ENCODE measurements around the gene NSMCE1. TPM values are rescaled to one million over a fixed set of nuclear protein-coding genes. Genes with fewer than 3 reads are reported as not detected.
"Not testable (repeated sequence)": the region's sequence is repeated elsewhere in the genome, so short reads cannot be mapped to it uniquely, and the experiment has no call there.

Gene NSMCE1
- total RNA-seq, 2 donors from 2014 or later: 37.6 to 58.2 TPM

- Histone ChIP-seq H3K4me1 (peaks cover 11% of the 10 kb centered on the region), H3K4me3 (no peak overlapping the region), H3K27me3 (no peaks in the 10 kb centered on the region), H3K27ac (no peak overlapping the region), H3K9me3 (no peaks in the 10 kb centered on the region), H3K9ac (ENCODE audit: low read depth in 2 of 2, low read length in 2 of 2) (no peak overlapping the region), H3K36me3 (no peaks in the 10 kb centered on the region)
- intact Hi-C loops (cut with DNase I): no loop called here
- no peak for TF ChIP-seq CTCF (IDR thresholded peaks at IDR 0.05)
- no peak for DNase-seq
Observed at GRCh38 chr16:27209591-27209990, 59.0 kb downstream of the NSMCE1 start.

GRCh38 chr16:27208796-27209195, 59.8 kb downstream of the NSMCE1 start:
- no peak for TF ChIP-seq CTCF (IDR thresholded peaks at IDR 0.05)
- Histone ChIP-seq H3K4me3 (no peak overlapping the region), H3K9me3 (no peaks in the 10 kb centered on the region), H3K27me3 (no peaks in the 10 kb centered on the region), H3K9ac (ENCODE audit: low read depth in 2 of 2, low read length in 2 of 2) (no peak overlapping the region), H3K36me3 (no peaks in the 10 kb centered on the region), H3K27ac (peak overlapping the region; percentile 37), H3K4me1 (peaks cover 16% of the 10 kb centered on the region)
- DNase-seq: no peak
- intact Hi-C loops (cut with DNase I): no loop called here

- TF ChIP-seq CTCF (IDR thresholded peaks at IDR 0.05): no peak
- intact Hi-C loops (cut with DNase I): no loop called here
- no peaks in the 10 kb centered on the region for H3K9me3 ChIP-seq
- no peaks in the 10 kb centered on the region for H3K36me3 ChIP-seq
- H3K4me1 ChIP-seq: peaks cover 16% of the 10 kb centered on the region
- no peaks in the 10 kb centered on the region for H3K27me3 ChIP-seq
- no peak for DNase-seq
- H3K9ac ChIP-seq (ENCODE audit: low read depth in 2 of 2, low read length in 2 of 2): no peak overlapping the region
- no peak overlapping the region for H3K4me3 ChIP-seq
- H3K27ac ChIP-seq: peak overlapping the region; percentile 37
Observed at GRCh38 chr16:27208081-27208680, 60.4 kb downstream of the NSMCE1 start.

GRCh38 chr16:27207121-27207520, 61.5 kb downstream of the NSMCE1 start:
- H3K9ac ChIP-seq (ENCODE audit: low read depth in 2 of 2, low read length in 2 of 2); H3K9me3 ChIP-seq; DNase-seq; H3K36me3 ChIP-seq; H3K27me3 ChIP-seq; intact Hi-C loops (cut with DNase I); H3K4me3 ChIP-seq; H3K27ac ChIP-seq: not testable (repeated sequence)
- peaks cover 16% of the 10 kb centered on the region for H3K4me1 ChIP-seq

DNA sequence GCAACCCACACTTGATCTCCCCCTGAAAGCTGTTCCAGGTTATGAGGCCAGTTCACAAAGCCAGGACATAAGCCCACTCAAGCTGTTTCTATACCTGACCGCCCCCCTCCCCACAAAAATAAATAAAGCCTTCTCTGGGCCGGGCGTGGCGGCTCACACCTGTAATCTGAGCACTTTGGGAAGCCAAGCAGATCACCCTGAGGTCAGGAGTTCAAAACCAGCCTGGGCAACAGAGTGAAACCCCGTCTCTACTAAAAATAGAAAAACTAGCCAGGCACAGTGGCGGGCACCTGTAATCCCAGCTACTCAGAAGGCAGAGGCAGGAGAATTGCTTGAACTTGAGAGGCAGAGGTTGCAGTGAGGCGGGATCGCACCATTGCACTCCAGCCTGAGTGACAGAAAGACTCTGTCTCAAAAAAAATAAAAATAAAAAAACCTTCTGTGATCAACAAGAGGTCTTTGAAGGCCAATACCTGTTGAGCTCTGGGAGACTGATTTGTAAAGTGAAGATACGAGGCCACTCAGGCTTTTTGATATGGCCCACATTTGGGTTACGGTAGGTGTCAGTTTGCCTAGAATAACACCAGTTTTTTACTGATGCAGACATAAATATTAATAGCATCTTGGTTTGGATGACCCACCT, 63.0 kb downstream of the NSMCE1 start:
- H3K27me3 ChIP-seq: no peaks in the 10 kb centered on the region
- no peak for DNase-seq
- H3K27ac ChIP-seq: no peak overlapping the region
- no peak for TF ChIP-seq CTCF (IDR thresholded peaks at IDR 0.05)
- no peaks in the 10 kb centered on the region for H3K36me3 ChIP-seq
- no peak overlapping the region for H3K9ac ChIP-seq (ENCODE audit: low read depth in 2 of 2, low read length in 2 of 2)
- peaks cover 16% of the 10 kb centered on the region for H3K4me1 ChIP-seq
- H3K4me3 ChIP-seq: no peak overlapping the region
- intact Hi-C loops (cut with DNase I): no loop called here
- no peaks in the 10 kb centered on the region for H3K9me3 ChIP-seq

GRCh38 chr16:27204312-27204915, 64.2 kb downstream of the NSMCE1 start:
- no peaks in the 10 kb centered on the region for H3K27me3 ChIP-seq
- H3K4me3 ChIP-seq: peak overlapping the region; percentile 54
- H3K36me3 ChIP-seq: no peaks in the 10 kb centered on the region
- peak overlapping the region; percentile 80 to 91 for H3K9ac ChIP-seq (ENCODE audit: low read depth in 2 of 2, low read length in 2 of 2)
- TF ChIP-seq CTCF (IDR thresholded peaks at IDR 0.05): no peak
- H3K9me3 ChIP-seq: no peaks in the 10 kb centered on the region
- peak overlapping the region; percentile 98 for H3K27ac ChIP-seq
- intact Hi-C loops (cut with DNase I): no loop called here
- DNase-seq: no peak
- peaks cover 16% of the 10 kb centered on the region for H3K4me1 ChIP-seq
